ENCODE data around the gene TBP.

GRCh38 chr6:170575250-170575649 is 21.1 kb downstream of the TBP start:
- TF ChIP-seq CTCF (IDR thresholded peaks at IDR 0.05) (no peak), EZH2 (IDR thresholded peaks at IDR 0.05; ENCODE audit: borderline replicate concordance, insufficient read depth, low read depth, low read length, poor library complexity, severe bottlenecking) (no peak)

All from B cell (primary cell).